IMR-90 (cell line): ENCODE results near the gene ESPL1. TPM values are rescaled to one million over a fixed set of nuclear protein-coding genes. Genes with fewer than 3 reads are reported as not detected.

Experiments
- ATAC-seq: fragments of 200-7000 bp; cut with Tn5 transposase; 2 replicates; pipeline ENCODE4 v1.9.1; 2020; ENCODE audit warnings: low read depth, mild to moderate bottlenecking, moderate library complexity
- BruUV-seq: library from RNA; stranded (reverse); fragments of 400-500 nt; replicated peaks from 2 replicates; lab custom pipeline; 2021; lab: Mats Ljungman, UMichigan
- CTCF ChIA-PET: fragments of 300-600 bp; formaldehyde crosslinking; extraction: SDS; loops from one replicate; lab custom pipeline; 2021; ENCODE audit warnings: antibody characterized with exemption; lab: Yijun Ruan, JAX
- POLR2A ChIA-PET: fragments of 300-600 bp; sonication (Branson Sonifier 250); formaldehyde crosslinking; loops from one replicate; lab custom pipeline; 2022; ENCODE audit warnings: antibody characterized with exemption; ENCODE audit not compliant: unreplicated experiment; lab: Charles Lee
- DNase-seq: peaks from one replicate; pipeline ENCODE4 v3.0.0; 2013
- H2AFZ ChIP-seq: replicated peaks from 2 replicates; pipeline ENCODE3; 2013; ENCODE audit warnings: low read length, mild to moderate bottlenecking; ENCODE audit not compliant: poor library complexity
- H2AK5ac ChIP-seq: 2 replicates; pipeline ENCODE4 v1.6.1; 2013; ENCODE audit warnings: low read depth, low read length, inconsistent platforms
- H2AK9ac ChIP-seq: replicated peaks from 2 replicates; pipeline ENCODE3; 2013; ENCODE audit warnings: mild to moderate bottlenecking, low read depth, low read length, moderate library complexity; ENCODE audit not compliant: poor library complexity
- H2BK120ac ChIP-seq: 2 replicates; pipeline ENCODE4 v1.6.1; 2013; ENCODE audit warnings: low read depth, low read length, inconsistent platforms
- H2BK15ac ChIP-seq: 3 replicates; pipeline ENCODE4 v1.6.1; 2013; ENCODE audit warnings: low read depth, low read length, inconsistent platforms
- H2BK20ac ChIP-seq: 2 replicates; pipeline ENCODE4 v1.6.1; 2013; ENCODE audit warnings: low read depth, mild to moderate bottlenecking, inconsistent platforms, low read length, moderate library complexity
- H2BK5ac ChIP-seq: 2 replicates; pipeline ENCODE4 v1.6.1; 2013; ENCODE audit warnings: mild to moderate bottlenecking, low read depth, low read length, inconsistent platforms; ENCODE audit not compliant: poor library complexity, severe bottlenecking
- H3K14ac ChIP-seq: replicated peaks from 2 replicates; pipeline ENCODE4 v1.6.1; 2013; ENCODE audit warnings: low read depth, low read length, inconsistent platforms
- H3K18ac ChIP-seq: 2 replicates; pipeline ENCODE4 v1.6.1; 2013; ENCODE audit warnings: low read depth, low read length, control low read depth
- H3K23ac ChIP-seq: 2 replicates; pipeline ENCODE4 v1.6.1; 2013; ENCODE audit warnings: low read depth, low read length, inconsistent platforms
- H3K27ac ChIP-seq: 2 replicates; pipeline ENCODE4 v1.5.1; 2013; ENCODE audit warnings: mild to moderate bottlenecking, control low read depth, low read length; ENCODE audit not compliant: insufficient read depth
- H3K27me3 ChIP-seq: 2 replicates; pipeline ENCODE4 v1.6.1; 2013; ENCODE audit warnings: low read length; ENCODE audit not compliant: control insufficient read depth, insufficient read depth
- H3K36me3 ChIP-seq: 2 replicates; pipeline ENCODE4 v1.6.1; 2013; ENCODE audit warnings: low read length, mixed read lengths; ENCODE audit not compliant: control insufficient read depth, insufficient read depth
- H3K4ac ChIP-seq: 2 replicates; pipeline ENCODE4 v1.6.1; 2013; ENCODE audit warnings: low read depth, low read length, inconsistent platforms
- H3K4me1 ChIP-seq: 2 replicates; pipeline ENCODE4 v1.6.1; 2013; ENCODE audit warnings: low read length, mixed read lengths; ENCODE audit not compliant: control insufficient read depth, insufficient read depth
- H3K4me2 ChIP-seq: 2 replicates; pipeline ENCODE4 v1.6.1; 2013; ENCODE audit warnings: low read depth, mild to moderate bottlenecking, control low read depth, low read length, moderate library complexity
- H3K4me3 ChIP-seq: 2 replicates; pipeline ENCODE4 v1.5.1; 2013; ENCODE audit warnings: low read depth, mild to moderate bottlenecking, control low read depth, low read length, moderate library complexity; ENCODE audit not compliant: insufficient read depth
- H3K56ac ChIP-seq: 2 replicates; pipeline ENCODE4 v1.6.1; 2013; ENCODE audit warnings: low read length, inconsistent platforms; ENCODE audit not compliant: insufficient read depth; ENCODE audit errors: extremely low read depth
- H3K79me1 ChIP-seq, 2 experiments: 2 replicates each; pipeline ENCODE4 v1.6.1; 2013; ENCODE audit warnings: low read length in 2 of 2, inconsistent platforms in 1 of 2, low read depth in 1 of 2
- H3K9ac ChIP-seq: 2 replicates; pipeline ENCODE4 v1.6.1; 2013; ENCODE audit warnings: low read depth, low read length, control low read depth
- H3K9me1 ChIP-seq: 2 replicates; pipeline ENCODE4 v1.6.1; 2013; ENCODE audit warnings: low read length, inconsistent platforms; ENCODE audit not compliant: insufficient read depth
- H3K9me3 ChIP-seq: 2 replicates; pipeline ENCODE4 v1.6.1; 2013; ENCODE audit warnings: low read length; ENCODE audit not compliant: control insufficient read depth, insufficient read depth
- H4K20me1 ChIP-seq: 2 replicates; pipeline ENCODE4 v1.6.1; 2013; ENCODE audit warnings: low read length, inconsistent platforms; ENCODE audit not compliant: insufficient read depth
- H4K5ac ChIP-seq: 2 replicates; pipeline ENCODE4 v1.6.1; 2013; ENCODE audit warnings: mild to moderate bottlenecking, low read depth, low read length, control low read depth
- H4K8ac ChIP-seq, 2 experiments: 2 replicates each; pipeline ENCODE4 v1.6.1; 2013; ENCODE audit warnings: low read depth in 2 of 2, low read length in 2 of 2, control low read depth in 1 of 2, inconsistent platforms in 1 of 2
- H4K91ac ChIP-seq: 2 replicates; pipeline ENCODE4 v1.6.1; 2013; ENCODE audit warnings: low read depth, low read length, inconsistent platforms; ENCODE audit not compliant: insufficient read depth
- CHD1 ChIP-seq: IDR thresholded peaks from 2 replicates; pipeline ENCODE4 v1.6.1; 2012; ENCODE audit warnings: low read depth, low read length, improper control_type of control experiment
- MXI1 ChIP-seq: IDR thresholded peaks from 2 replicates; pipeline ENCODE4 v1.6.1; 2012; ENCODE audit warnings: low read depth, mild to moderate bottlenecking, low read length, moderate library complexity, borderline replicate concordance
- RCOR1 ChIP-seq: IDR thresholded peaks from 2 replicates; pipeline ENCODE4 v1.6.1; 2012; ENCODE audit warnings: mild to moderate bottlenecking, low read length, improper control_type of control experiment; ENCODE audit not compliant: insufficient replicate concordance
- RFX5 ChIP-seq: IDR thresholded peaks from 2 replicates; pipeline ENCODE4 v1.8.0; 2012; ENCODE audit warnings: low read depth, mild to moderate bottlenecking, low read length, moderate library complexity
- WGBS, 2 experiments: methylation state at CpG; one replicate each; pipeline versions ENCODE4 v1.1.5 to v1.1.7; 2013; ENCODE audit warnings: missing lambda C conversion rate in 2 of 2; ENCODE audit not compliant: insufficient read length in 1 of 2; ENCODE audit errors: extremely low coverage in 2 of 2; 5-methylcytosine and 5-hydroxymethylcytosine counted together
- dilution Hi-C: fragments of 300-500 bp; cut with HindIII; formaldehyde crosslinking; loops from one replicate; pipeline ENCODE4 v1.14.3; 2018; ENCODE audit warnings: low sequenced_read_pairs; ENCODE audit not compliant: unreplicated experiment
- in situ Hi-C: fragments of 300-500 bp; cut with MboI; formaldehyde crosslinking; loops from 3 replicates; pipeline ENCODE4 v1.14.3; 2019; ENCODE audit warnings: low sequenced_read_pairs, inconsistent platforms, mixed read lengths
- intact Hi-C: fragments of 100-400 bp; cut with micrococcal nuclease; formaldehyde crosslinking; loops from 2 replicates; pipeline ENCODE4 v1.10.0; 2022
- polyA plus RNA-seq, 3 experiments: library from polyadenylated mRNA; depleted of rRNA; stranded (reverse); fragments of >200 nt; gene quantifications; 2 replicates each; pipeline ENCODE4 v1.2.3, GENCODE V29; 2012; ENCODE audit warnings: low replicate concordance in 1 of 3
- total RNA-seq: library from RNA; depleted of rRNA; stranded (reverse); fragments of >200 nt; gene quantifications from 2 replicates; pipeline ENCODE4 v1.2.3, GENCODE V29; 2012

Gene ESPL1
- total and polyA plus RNA-seq, 2 of the 4 experiments (the other 2 are of a cell fraction): 6.5 to 9.2 TPM

DNA sequence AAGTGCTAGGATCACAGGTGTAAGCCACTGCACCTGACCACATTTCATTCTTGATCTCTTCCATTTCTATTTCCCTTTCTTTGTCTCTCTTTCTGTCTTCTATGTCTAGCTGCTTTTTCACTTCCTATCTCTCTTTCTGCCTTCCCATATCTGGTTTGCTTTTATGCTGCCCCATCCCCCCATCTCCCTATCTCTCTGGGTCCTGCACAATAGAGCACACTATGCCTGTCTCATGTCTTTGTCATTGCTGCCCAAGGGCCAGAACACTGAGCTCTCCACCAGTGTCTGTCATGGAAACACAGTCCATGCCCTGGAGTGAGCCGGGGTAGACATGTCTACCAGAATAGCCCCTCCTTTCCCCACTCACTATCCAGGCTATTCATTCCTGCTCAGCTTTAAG is 23.8 kb upstream of the ESPL1 start:
- DNase-seq: no peak
- POLR2A ChIA-PET: no interaction called here
- no peak overlapping the region for H4K8ac ChIP-seq

More for the DNA sequence above, 23.8 kb upstream of the ESPL1 start:
- Histone ChIP-seq H3K14ac (no peak overlapping the region), H4K91ac (no peak overlapping the region), H3K27me3 (peaks cover 35% of the 10 kb centered on the region), H3K56ac (no peak overlapping the region), H2AFZ (no peak overlapping the region), H3K9me1 (no peaks in the 10 kb centered on the region), H3K27ac (no peak overlapping the region), H3K4me3 (no peak overlapping the region), H4K5ac (no peak overlapping the region), H2BK5ac (no peak overlapping the region), H4K20me1 (no peaks in the 10 kb centered on the region; the same call in 1 of the 2 replicates), H2AK5ac (no peak overlapping the region), H3K23ac (no peak overlapping the region), H3K79me1 (no peaks in the 10 kb centered on the region), H3K18ac (no peak overlapping the region), H3K4me1 (no peaks in the 10 kb centered on the region), H3K4ac (no peak overlapping the region), H2BK120ac (no peak overlapping the region), H3K36me3 (no peaks in the 10 kb centered on the region), H3K9me3 (no peaks in the 10 kb centered on the region), H3K4me2 (no peak overlapping the region), H2AK9ac (no peak overlapping the region), H3K9ac (no peak overlapping the region), H2BK15ac (no peak overlapping the region), H2BK20ac (no peak overlapping the region)
- no peak for ATAC-seq
- TF ChIP-seq CHD1 (no peak), MXI1 (no peak), RCOR1 (no peak), RFX5 (no peak)
- BruUV-seq: no TSS peak
- in situ Hi-C loops: no loop called here
- CTCF ChIA-PET: interaction anchor here (0.9 kb wide), 1 partner anchor 77 kb away, joined by 3 read pairs; no protein-coding TSS in a partner anchor
- intact Hi-C loops: no loop called here
- no CpG with 5 or more reads among the region's 1 CpG for WGBS, 2 experiments
- dilution Hi-C loops: no loop called here
